NK-92 treated with Interleukin-12 subunit alpha and Interleukin-12 subunit beta, amount 100 ng/mL, for 24 hours (cell line): ENCODE measurements around the gene TRIM10.
"Not testable (repeated sequence)": the region's sequence is repeated elsewhere in the genome, so short reads cannot be mapped to it uniquely, and the experiment has no call there.

ENCODE experiments used
- DNase-seq: peaks from one replicate; lab custom pipeline; 2025; lab: John Stamatoyannopoulos, UW

The TRIM10 gene

DNA sequence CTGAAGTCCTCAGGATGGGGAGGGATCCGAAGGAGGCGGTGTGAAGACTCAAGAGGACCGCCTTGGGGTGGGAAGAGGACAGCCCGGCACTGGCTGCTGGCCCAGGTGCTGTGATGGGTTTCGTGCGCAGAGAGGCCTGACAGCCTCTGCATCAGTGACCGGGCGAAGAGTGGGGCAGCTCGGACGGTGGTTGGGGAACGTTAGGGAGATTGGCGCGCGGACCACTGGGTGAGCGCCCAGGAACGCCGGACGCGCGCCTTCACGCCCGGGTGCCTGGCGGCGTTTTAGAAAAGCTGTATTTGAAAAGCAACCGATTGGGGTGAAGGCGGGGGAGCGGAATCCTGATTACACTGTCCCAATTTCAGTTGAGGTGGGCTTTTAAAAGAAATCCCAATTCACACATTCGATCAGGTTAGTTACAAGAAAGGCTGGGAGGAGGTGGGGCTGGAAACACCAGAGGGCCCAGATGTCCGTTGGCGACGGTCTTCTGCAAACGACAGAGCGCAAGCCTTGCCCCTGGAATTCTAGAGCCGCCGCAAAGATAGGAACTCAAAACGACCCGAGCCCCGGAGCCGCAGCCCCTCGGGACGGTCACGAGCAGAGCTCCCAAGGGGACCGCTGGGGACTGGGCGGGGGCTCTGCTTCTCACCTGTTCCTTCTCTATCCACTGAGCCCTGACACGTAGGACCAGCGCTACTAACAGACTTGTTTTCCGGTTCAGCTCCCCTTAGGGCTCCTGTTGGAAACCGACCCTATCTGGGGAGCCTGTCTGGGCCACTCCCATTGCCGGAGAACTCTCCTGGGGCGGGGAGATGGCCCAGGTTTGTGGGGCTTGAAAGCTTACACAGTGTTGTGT, 33.5 kb downstream of the TRIM10 start:
- DNase-seq: no peak

DNA sequence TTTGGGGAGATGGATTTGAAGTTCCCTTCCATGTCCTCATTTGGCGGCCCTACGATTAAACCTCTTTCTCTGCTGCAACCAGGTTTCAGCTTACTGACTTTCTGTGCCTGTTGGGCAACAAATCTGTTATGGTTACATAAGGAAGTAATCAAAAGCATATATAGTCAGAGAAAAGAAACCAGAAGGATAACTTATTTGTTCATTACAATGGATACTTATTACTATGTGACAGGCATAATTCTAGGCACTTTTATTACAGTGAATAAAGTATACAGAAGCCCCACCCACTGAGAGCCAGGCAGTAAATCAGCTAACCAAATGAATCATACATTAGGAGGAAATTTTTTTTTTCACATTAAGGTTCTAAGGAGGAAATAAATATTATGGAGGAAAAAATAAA, 38.5 kb downstream of the TRIM10 start:
- no peak for DNase-seq

DNA sequence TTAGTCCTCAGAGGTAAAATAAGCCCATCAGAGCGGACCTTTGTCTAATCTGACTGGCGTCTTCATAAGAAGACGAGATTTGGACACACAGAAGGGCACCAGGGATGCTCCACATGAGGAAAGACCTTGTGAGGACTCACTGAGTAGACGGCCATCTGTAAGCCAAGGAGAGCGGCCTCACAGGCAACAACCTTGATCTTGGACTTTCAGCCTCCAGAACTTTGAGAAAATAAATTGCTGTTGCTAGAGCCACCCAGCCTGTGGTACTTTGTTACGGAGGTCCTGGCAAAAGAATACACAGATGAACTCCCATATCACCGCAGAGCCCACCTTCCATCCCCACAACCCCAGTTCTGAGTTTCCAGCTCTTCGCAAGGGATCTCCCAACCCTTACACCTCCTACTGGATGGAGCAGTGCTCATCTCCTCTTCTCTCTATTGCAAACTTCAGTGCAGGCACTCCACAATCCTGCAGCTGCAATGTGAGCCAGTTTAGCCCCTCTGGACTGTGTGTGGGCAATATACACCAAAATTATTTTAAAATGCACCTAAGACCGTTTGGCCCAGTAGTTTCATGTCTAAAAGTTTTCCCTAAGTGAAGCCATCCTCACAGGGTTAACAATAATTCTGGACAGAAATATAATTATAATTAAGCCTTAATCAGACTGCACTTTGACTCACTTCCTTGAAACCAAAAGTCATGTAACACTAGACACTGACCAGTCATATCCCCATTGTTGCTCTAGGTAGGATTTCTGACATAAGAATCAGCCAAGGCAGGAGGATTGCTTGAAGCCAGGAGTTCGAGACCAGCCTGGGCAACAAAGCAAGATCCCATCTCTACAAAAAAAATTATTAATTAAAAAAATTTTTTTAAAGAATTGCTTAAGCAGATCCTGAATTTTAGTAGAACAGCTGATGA, 39.3 kb downstream of the TRIM10 start:
- DNase-seq: no peak

DNA sequence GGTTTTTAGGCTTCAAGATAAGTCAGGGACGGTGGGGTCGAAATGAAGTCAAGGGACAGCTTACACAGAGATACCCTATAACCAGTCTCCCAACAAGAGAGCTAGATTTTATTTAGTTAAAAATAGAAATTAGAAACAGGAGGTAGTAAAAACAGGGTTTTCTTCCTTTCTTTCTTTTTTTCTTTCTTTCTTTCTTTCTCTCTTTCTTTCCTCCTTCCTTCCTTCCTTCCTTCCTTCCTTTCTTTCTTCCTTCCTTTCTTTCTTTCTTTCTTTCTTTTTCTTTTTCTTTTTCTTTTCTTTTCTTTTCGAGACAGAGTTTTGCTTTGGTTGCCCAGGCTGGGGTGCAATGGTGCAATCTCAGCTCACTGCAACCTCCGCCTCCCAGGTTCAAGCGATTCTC, 42.3 kb downstream of the TRIM10 start:
- not testable (repeated sequence) for DNase-seq

DNA sequence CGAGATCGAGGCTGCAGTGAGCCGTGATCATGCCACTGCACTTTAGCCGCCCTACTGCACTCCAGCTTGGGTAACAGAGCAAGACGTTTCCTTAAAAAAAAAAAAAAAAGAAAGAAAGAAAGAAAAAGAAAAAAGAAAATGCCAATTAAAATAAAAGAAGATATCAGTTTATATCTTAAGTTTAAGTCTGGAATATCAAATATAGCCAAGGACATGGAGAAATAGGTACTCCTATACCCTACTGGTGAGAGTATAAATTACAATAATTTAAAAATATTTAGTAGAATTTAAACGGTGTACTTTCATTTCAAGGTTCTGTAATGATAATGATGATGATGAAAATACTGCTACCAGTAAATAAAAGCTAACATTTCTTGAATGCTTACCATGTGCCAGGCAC, 44.3 kb downstream of the TRIM10 start:
- no peak for DNase-seq

DNA sequence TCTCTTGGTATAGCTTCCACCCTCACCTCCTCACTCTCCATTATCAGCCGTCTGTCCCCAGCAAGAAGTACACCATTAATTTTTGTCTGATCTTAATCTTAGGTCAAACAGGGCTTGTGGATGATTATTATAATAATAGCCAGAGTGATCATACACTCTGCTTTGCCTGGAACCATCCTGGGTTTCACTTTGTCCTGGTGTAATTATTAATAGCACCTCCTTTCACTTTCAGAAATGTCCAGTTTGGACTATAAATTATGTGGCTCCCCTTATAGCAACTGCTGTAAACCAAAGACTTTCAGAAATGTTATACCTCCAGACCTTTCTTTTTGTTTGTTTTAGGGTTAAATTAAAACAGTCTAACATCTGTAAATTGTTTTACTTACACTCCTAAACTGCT, 47.2 kb downstream of the TRIM10 start:
- no peak for DNase-seq

DNA sequence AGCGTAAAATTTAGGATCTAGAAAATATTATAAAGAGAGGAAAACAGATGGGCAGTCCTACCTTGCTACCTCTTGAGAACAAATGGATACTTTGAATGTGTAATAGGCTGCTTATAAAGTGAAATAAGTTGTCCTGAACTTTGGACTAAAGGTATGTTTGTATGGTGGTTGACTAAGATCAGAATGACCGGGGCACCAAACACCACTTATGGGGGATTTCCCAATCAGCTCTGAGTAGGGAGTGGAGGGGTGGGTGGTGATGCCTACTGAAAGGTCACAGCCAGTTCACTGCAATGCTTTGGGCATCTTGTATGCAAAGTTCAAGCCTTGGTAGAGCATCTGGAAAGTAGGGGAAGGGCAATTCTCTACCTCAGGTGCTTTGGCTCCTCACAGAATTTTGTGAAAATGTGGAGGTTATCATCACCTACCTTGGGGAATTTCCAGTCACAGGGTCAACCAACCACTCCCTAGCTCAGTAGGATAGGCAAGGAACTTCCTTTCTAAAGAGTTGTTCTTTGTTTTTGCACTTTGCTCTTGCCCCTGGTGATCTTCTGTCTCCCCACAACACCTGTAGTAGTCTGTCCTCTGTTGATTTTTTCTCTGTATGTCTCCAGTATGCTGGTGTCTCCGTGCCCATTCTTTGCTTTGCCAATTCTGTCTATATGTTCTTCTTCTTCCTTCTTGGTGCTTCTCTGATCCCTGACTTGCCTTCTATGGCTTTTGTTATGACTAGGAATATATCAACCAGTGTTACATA, 47.8 kb downstream of the TRIM10 start, which contains the start of gene TRIM31:
TRIM31 (minus strand) TSS at position 88 of the 757 bp plus-strand sequence. CDS start 285 bp downstream, outside the sequence.
- no peak for DNase-seq

DNA sequence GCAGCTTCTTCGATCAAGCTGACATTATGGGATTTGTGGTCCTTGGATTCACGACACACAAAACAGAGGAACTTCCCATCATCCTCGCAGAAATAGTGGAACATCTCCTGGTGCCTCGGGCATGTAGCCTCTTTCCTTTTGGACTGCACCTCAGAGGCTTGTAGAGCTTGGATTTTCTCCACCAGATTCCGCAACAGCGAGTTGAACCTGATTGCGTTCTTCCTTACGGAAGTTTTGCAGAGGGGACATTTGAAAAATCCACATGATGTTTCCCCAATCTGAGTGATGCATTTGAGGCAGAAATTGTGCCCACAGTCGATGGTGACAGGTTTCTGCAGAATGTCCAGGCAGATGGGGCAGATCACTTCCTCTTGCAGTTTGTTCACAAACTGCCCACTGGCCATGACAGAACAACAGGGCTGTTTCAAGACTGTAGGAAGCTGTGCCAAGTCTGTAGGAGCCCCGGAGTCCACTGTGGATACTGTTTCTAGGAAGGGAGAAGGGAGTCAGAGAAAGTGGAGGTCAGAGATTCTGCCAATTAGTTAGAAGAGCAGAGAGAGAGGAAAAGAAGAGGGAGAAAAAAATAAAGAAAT, 48.5 kb downstream of the TRIM10 start:
- no peak for DNase-seq

DNA sequence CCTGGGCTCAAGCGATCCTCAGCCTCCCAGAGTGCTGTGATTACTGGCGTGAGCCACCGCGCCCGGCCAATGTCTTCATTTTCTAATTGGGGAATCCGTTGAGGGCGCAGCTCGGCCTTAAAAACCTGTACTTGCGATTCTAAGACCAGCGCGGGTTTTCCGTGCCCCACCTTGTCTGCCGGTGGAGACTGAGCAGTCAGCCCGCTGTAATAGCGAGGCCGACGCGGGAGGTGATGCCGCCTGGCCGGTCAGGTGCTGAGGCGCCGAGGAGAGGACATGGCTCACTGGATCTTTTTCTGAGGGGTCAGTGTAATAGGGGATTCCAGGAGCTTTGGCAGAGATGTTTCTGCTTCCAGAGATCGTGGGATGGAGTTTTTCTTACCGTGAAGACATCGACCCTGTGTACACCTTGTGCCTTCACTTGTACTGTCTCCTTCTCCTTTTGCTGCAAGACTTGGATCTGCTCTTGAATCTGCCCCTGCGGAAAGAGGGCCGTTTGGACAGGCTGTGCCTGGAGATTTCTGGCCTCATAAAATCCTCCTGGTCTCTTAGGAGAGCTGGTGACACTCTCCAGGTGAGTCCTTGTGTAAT, 49.6 kb downstream of the TRIM10 start:
- no peak for DNase-seq

DNA sequence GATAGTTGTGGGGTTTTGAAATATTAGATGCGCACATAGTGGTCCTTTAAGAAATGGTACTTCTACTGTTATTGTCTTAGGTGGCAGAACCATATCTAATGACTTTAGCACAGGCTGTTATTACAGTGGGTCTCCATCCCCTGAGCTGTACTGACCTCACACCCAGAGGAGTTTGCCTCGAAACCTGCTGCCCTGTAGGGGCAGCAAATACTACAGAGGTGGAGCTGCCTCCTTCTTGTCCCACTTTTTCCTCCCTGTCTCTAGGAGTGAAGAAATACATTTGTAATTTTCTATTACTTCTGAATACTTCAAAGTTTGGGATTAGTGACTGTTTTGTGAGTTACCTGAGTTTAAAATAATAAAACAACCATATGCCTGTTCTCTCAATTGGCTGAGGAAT, 56.4 kb downstream of the TRIM10 start:
- DNase-seq: no peak

DNA sequence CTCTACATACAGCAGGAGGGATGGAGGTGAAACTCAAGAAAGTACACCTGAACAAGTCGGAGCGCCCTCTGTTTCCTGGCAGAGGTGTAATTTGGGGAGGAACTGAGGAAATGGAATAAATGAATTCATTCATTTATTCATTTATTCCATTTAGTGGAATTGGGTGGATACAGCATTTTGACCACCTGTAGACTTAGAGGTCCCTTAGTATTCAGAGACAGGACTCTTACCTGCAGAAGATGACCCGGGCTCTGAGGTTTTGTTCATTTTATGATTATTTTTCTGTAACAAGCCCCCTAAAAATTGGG, 57.2 kb downstream of the TRIM10 start:
- DNase-seq: no peak

DNA sequence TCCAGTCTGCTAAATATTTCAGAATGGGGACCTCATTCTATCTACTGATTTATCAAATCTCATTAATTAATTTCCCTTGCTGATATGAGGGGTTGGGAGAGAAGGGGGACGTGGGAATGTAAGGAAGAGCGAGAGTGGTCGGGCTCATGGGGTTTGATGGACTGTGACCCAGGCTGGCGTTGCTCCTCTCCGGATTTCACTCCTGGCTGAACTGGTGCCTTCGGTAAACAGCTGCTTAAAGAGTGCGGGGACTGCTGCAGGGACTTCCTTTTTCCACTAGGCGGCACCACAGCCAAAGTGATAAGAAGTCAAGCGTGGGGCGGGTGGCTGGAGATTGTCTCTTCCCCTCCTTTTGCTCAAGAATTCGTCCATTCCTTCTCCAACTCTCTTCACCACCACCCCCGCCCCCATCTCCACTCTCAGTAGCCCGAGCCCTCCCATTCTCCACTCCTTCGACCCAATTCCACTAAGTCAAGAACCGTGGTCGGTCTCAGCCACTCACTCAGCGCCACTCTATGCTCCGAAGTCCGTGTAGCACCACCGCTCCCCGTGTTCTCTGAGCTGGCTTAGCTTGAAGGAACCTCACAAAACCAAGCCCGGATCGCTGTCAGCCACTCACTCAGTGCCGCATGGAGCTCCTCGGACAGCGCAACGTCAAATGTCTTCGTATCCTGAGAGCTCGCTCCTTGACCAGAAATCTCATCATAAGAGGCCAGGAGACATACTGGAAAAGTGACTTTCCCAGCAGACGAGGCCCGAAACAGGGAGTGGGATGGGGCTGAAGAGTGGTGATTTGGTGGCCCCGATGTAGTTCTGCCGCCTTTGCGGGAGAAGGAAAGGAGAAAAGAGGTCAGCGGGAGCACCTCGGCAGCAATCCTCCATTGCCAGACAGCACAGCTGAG, 57.8 kb downstream of the TRIM10 start:
- DNase-seq: peak; percentile 34

DNA sequence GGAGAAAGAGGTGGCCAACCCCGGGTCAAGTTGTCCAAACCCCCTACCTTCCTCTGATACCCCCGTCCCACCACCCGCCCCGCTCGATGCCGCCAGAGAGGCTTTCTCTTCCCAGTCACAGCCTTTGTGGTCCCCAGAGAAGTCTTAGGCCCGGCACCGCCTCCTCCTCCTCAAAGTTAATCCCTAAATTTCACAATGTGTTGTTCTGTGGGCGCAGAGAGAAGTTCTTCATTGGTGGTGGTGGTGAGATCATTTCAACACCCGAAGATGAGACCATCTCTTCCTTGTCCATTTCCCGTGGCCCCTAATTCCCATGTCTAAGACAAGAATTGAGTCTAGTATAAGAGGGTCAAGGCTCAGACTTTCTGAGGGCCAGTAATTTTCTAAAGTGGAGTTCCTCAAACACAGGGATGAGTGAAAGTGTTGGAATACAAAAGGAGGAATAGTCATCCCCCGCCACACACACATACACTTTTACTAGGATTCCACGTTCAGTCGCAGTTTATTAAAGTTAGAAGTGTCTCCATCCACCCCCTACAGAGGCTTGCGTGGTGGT, 58.5 kb downstream of the TRIM10 start:
- DNase-seq: no peak
